Measurements from ENCODE around the gene BICC1. TPM values are rescaled to one million over a fixed set of nuclear protein-coding genes. Genes with fewer than 3 reads are reported as not detected.

The BICC1 gene
- total and polyA plus RNA-seq, 2 of the 4 experiments (the other 2 are of a cell fraction): 5.7 to 42.5 TPM

GRCh38 chr10:58590924-58591323, 78.3 kb downstream of the BICC1 start:
- Histone ChIP-seq H3K9me1 (ENCODE audit: insufficient read depth, low read length) (peaks cover 17% of the 10 kb centered on the region), H3K23ac (ENCODE audit: low read depth, low read length) (no peak overlapping the region), H4K20me1 (ENCODE audit: insufficient read depth, low read length) (peaks cover 28% of the 10 kb centered on the region; the same call in 1 of the 2 replicates), H3K14ac (replicated peaks; ENCODE audit: low read depth, low read length) (0 out of 2 replicates have a peak overlapping the region, but pooled peaks have one; percentile 3), H2AK9ac (replicated peaks; ENCODE audit: low read depth, low read length, poor library complexity) (no peak overlapping the region), H2BK20ac (ENCODE audit: low read depth, low read length) (peak overlapping the region; percentile 8), H2BK15ac (ENCODE audit: low read depth, low read length) (no peak overlapping the region), H4K8ac (ENCODE audit: low read depth in 2 of 2, low read length in 2 of 2) (no peak overlapping the region), H3K4me2 (ENCODE audit: low read depth, low read length) (no peak overlapping the region), H3K79me1 (ENCODE audit: low read depth in 1 of 2, low read length in 2 of 2) (peaks cover 16 to 48% of the 10 kb centered on the region in 2 experiments), H3K4me3 (ENCODE audit: insufficient read depth, low read depth, low read length) (no peak overlapping the region), H2BK120ac (ENCODE audit: low read depth, low read length) (0 out of 2 replicates have a peak overlapping the region, but pooled peaks have one; percentile 4), H3K27me3 (ENCODE audit: control insufficient read depth, insufficient read depth, low read length) (no peaks in the 10 kb centered on the region), H2AK5ac (ENCODE audit: low read depth, low read length) (peak overlapping the region; percentile 57; the same call in 1 of the 2 replicates), H3K27ac (ENCODE audit: insufficient read depth, low read length) (no peak overlapping the region), H3K4me1 (ENCODE audit: control insufficient read depth, insufficient read depth, low read length) (peaks cover 2% of the 10 kb centered on the region; the same call in 1 of the 2 replicates), H4K91ac (ENCODE audit: insufficient read depth, low read depth, low read length) (no peak overlapping the region; the same call in 1 of the 2 replicates), H3K9ac (ENCODE audit: low read depth, low read length) (no peak overlapping the region), H3K4ac (ENCODE audit: low read depth, low read length) (no peak overlapping the region), H2AFZ (replicated peaks; ENCODE audit: low read length, poor library complexity) (no peak overlapping the region), H4K5ac (ENCODE audit: low read depth, low read length) (no peak overlapping the region), H3K36me3 (ENCODE audit: control insufficient read depth, insufficient read depth, low read length) (peaks cover 5% of the 10 kb centered on the region), H2BK5ac (ENCODE audit: low read depth, low read length, poor library complexity, severe bottlenecking) (peak overlapping the region; percentile 52), H3K9me3 (ENCODE audit: control insufficient read depth, insufficient read depth, low read length) (no peaks in the 10 kb centered on the region), H3K56ac (ENCODE audit: extremely low read depth, insufficient read depth, low read length) (no peak overlapping the region), H3K18ac (ENCODE audit: low read depth, low read length) (no peak overlapping the region)
- in situ Hi-C loops (cut with MboI; ENCODE audit: low sequenced_read_pairs): no loop called here
- no peak for ATAC-seq (ENCODE audit: low read depth)
- dilution Hi-C loops (cut with HindIII; ENCODE audit: low sequenced_read_pairs, unreplicated experiment): no loop called here
- peak; percentile 44 for DNase-seq
- ChIA-PET CTCF (no interaction called here), POLR2A (ENCODE audit: unreplicated experiment) (no interaction called here)
- no TSS peak for BruUV-seq (replicated peaks)
- intact Hi-C loops (cut with micrococcal nuclease): no loop called here
- TF ChIP-seq POLR2A (IDR thresholded peaks at IDR 0.05; ENCODE audit: low read depth, low read length) (no peak), MAFK (IDR thresholded peaks at IDR 0.05; ENCODE audit: low read depth, low read length) (peak; percentile 53; the same call in 1 of the 2 replicates), FOS (IDR thresholded peaks at IDR 0.05; ENCODE audit: low read depth, low read length) (0 out of 2 replicates have a peak, but pooled peaks have one; percentile 11), NFE2L2 (IDR thresholded peaks at IDR 0.05; ENCODE audit: low read depth, low read length) (no peak)
- no CpG with 5 or more reads among the region's 3 CpGs for WGBS, 2 experiments (ENCODE audit: extremely low coverage in 2 of 2, insufficient read length in 1 of 2)

Data from IMR-90 (cell line).